Spleen (tissue), 11 donors: ENCODE results near the gene DYNLL1. TPM values are rescaled to one million over a fixed set of nuclear protein-coding genes. Genes with fewer than 3 reads are reported as not detected.

ENCODE experiments used
- DNase-seq: peaks from one replicate; pipeline ENCODE4 v3.0.0-alpha.2; 2020
- H3K27ac ChIP-seq, 8 donors: fragments of 200-600 bp; sonication (generic) in 7 of 8; 1 replicate in 4 of 8; 2 replicates in 4 of 8; pipeline versions ENCODE4 v1.5.0 to v1.8.0; 2016 to 2021; ENCODE audit warnings: inconsistent platforms in 4 of 8, mild to moderate bottlenecking in 4 of 8, moderate library complexity in 1 of 8
- H3K27me3 ChIP-seq, 7 donors: fragments of 200-600 bp; sonication (generic) in 6 of 7; replicated peaks in 1 of 7; 1 replicate in 4 of 7; 2 replicates in 3 of 7; pipeline versions ENCODE4 v1.5.0 to v1.8.0; 2016 to 2021; ENCODE audit warnings: inconsistent platforms in 3 of 7, mild to moderate bottlenecking in 1 of 7
- H3K36me3 ChIP-seq, 6 donors: fragments of 200-600 bp; sonication (generic) in 5 of 6; 1 replicate in 4 of 6; 2 replicates in 2 of 6; pipeline versions ENCODE4 v1.5.0 to v1.8.0; 2016 to 2021; ENCODE audit warnings: inconsistent platforms in 2 of 6
- H3K4me1 ChIP-seq, 6 donors: fragments of 200-600 bp; sonication (generic) in 5 of 6; 1 replicate in 3 of 6; 2 replicates in 3 of 6; pipeline versions ENCODE4 v1.5.0 to v1.8.0; 2016 to 2021; ENCODE audit warnings: inconsistent platforms in 3 of 6
- H3K4me3 ChIP-seq, 8 donors: fragments of 200-600 bp; sonication (generic) in 7 of 8; 1 replicate in 4 of 8; 2 replicates in 4 of 8; pipeline versions ENCODE4 v1.5.0 to v1.8.0; 2016 to 2021; ENCODE audit warnings: inconsistent platforms in 4 of 8, mild to moderate bottlenecking in 4 of 8, moderate library complexity in 2 of 8
- H3K9me3 ChIP-seq, 8 donors: fragments of 200-600 bp; sonication (generic) in 7 of 8; 1 replicate in 4 of 8; 2 replicates in 4 of 8; pipeline versions ENCODE4 v1.5.0 to v1.8.0; 2016 to 2021; ENCODE audit warnings: inconsistent platforms in 4 of 8
- CTCF ChIP-seq, 11 experiments: fragments of 200-600 bp in 7 of 11; fragments of 450-650 bp in 4 of 11; sonication (generic) in 4 of 11; IDR thresholded peaks in 8 of 11; conservative IDR thresholded peaks in 3 of 11; 1 replicate in 7 of 11; 2 replicates in 4 of 11; pipeline versions ENCODE4 v1.4.0 to v1.8.0; 2016 to 2021; ENCODE audit warnings: antibody characterized with exemption in 11 of 11, inconsistent platforms in 4 of 11, mild to moderate bottlenecking in 1 of 11
- POLR2A ChIP-seq, 3 donors: fragments of 450-650 bp; IDR thresholded peaks; one replicate each; pipeline ENCODE4 v1.5.1; 2017; ENCODE audit warnings: antibody characterized with exemption in 3 of 3, mild to moderate bottlenecking in 1 of 3
- POLR2AphosphoS5 ChIP-seq, 3 donors: sonication (generic); formaldehyde crosslinking; IDR thresholded peaks; one replicate each; pipeline ENCODE4 v1.5.1; 2017; ENCODE audit warnings: antibody characterized with exemption in 3 of 3
- WGBS, 5 donors: extraction: QIAGEN DNeasy Blood & Tissue Kit in 3 of 5; methylation state at CpG; one replicate each; pipeline versions ENCODE4 v1.1.5 to v1.1.7; 2013 to 2018; 5-methylcytosine and 5-hydroxymethylcytosine counted together
- intact Hi-C: fragments of 100-400 bp; cut with DNase I; formaldehyde crosslinking; loops from one replicate; pipeline ENCODE4 v1.15.0; 2023; ENCODE audit warnings: low total_unique reads
- polyA plus RNA-seq, 3 donors: library from polyadenylated mRNA; stranded (reverse); fragments of 200-250 nt; gene quantifications; one replicate each; pipeline ENCODE4 v1.2.1, GENCODE V29; 2013
- total RNA-seq, 7 donors: library from RNA; depleted of rRNA in 3 of 7; stranded (reverse); fragments of >200 nt in 3 of 7; fragmentation: NEBNext Ultra II Directional in 4 of 7; extraction: Animal tissue kit (Norgen Biotek cat#: 25700) in 4 of 7; gene quantifications; one replicate each; pipeline versions ENCODE4 v1.1.0 to v1.2.1, GENCODE V29; 2016 to 2021
- donor health status: healthy with polysubstance abuse.
- donor health status: DM: no; HTN: no; CAD: no; lungs with moderate emphysema.
- donor health status: DM: no; HTN: no; CAD: no.
- donor health status: Bipolar disorder and iron deficiency.
- donor health status: healthy.
- donor health status: DM: no; HTN: no; CAD: no.
- donor health status: DM: yes; HTN: yes; CAD: no.

DYNLL1 gene
- total and polyA plus RNA-seq, 10 donors, result 84.1 to 338 (median 158) TPM

- WGBS, 5 donors, result 60 to 68% (median 61%) methylated on average over 8 of the region's 8 CpGs
- Histone ChIP-seq H3K27ac (peak overlapping the region in 1 of 8 donors; percentile 40), H3K36me3 (peaks cover 0 to 60% (median 51%) of the 10 kb centered on the region in 6 donors), H3K4me3 (no peak overlapping the region), H3K9me3 (no peaks in the 10 kb centered on the region), H3K27me3 (no peaks in the 10 kb centered on the region), H3K4me1 (peaks cover 28 to 79% (median 50%) of the 10 kb centered on the region in 6 donors)
- intact Hi-C loops, result no loop called here
- no peak for DNase-seq
- peak in 9 of 11 experiments; percentile 14 to 63 (median 37) for TF ChIP-seq CTCF (IDR thresholded peaks at IDR 0.05 in 8 of 11, conservative IDR thresholded peaks at IDR 0.05 in 3 of 11)
- TF ChIP-seq POLR2AphosphoS5 (IDR thresholded peaks at IDR 0.05), result no peak
Observed at GRCh38 chr12:120466560-120467315, 29.2 kb upstream of the DYNLL1 start.

GRCh38 chr12:120467439-120467838 lies 28.5 kb upstream of the DYNLL1 start:
- WGBS, 5 donors, result 90 to 95% (median 93%) methylated on average over 6 of the region's 6 CpGs
- TF ChIP-seq CTCF (IDR thresholded peaks at IDR 0.05 in 8 of 11, conservative IDR thresholded peaks at IDR 0.05 in 3 of 11) (no peak), POLR2AphosphoS5 (IDR thresholded peaks at IDR 0.05) (no peak), POLR2A (IDR thresholded peaks at IDR 0.05) (no peak)
- Histone ChIP-seq H3K27ac (peak overlapping the region in 1 of 8 donors; percentile 98), H3K9me3 (no peaks in the 10 kb centered on the region), H3K36me3 (peaks cover 0 to 53% (median 44%) of the 10 kb centered on the region in 6 donors), H3K4me3 (peak overlapping the region in 2 of 8 donors; percentile 96 to 97), H3K4me1 (peaks cover 28 to 86% (median 51%) of the 10 kb centered on the region in 6 donors), H3K27me3 (no peaks in the 10 kb centered on the region)
- no peak for DNase-seq
- intact Hi-C loops, result no loop called here

GRCh38 chr12:120468325-120468820 lies 27.5 kb upstream of the DYNLL1 start:
- Histone ChIP-seq H3K4me3 (peak overlapping the region; percentile 88 to 97 (median 94)), H3K27me3 (no peaks in the 10 kb centered on the region), H3K9me3 (no peaks in the 10 kb centered on the region), H3K27ac (peak overlapping the region; percentile 93 to 99 (median 98)), H3K36me3 (peaks cover 0 to 44% (median 35%) of the 10 kb centered on the region in 6 donors), H3K4me1 (peaks cover 28 to 85% (median 51%) of the 10 kb centered on the region in 6 donors)
- no peak for TF ChIP-seq CTCF (IDR thresholded peaks at IDR 0.05 in 8 of 11, conservative IDR thresholded peaks at IDR 0.05 in 3 of 11)
- TF ChIP-seq POLR2AphosphoS5 (IDR thresholded peaks at IDR 0.05), result peak in 1 of 3 donors; percentile 6
- no peak for TF ChIP-seq POLR2A (IDR thresholded peaks at IDR 0.05)
- 0 to 2% (median 1%) methylated on average over 19 to 23 of the region's 23 CpGs for WGBS, 5 donors
- intact Hi-C loops, result no loop called here
- peak; percentile 82 for DNase-seq

GRCh38 chr12:120468821-120469449 lies 27.0 kb upstream of the DYNLL1 start:
- intact Hi-C loops, result no loop called here
- peak overlapping the region; percentile 88 to 97 (median 94) for H3K4me3 ChIP-seq
- peak overlapping the region; percentile 93 to 99 (median 98) for H3K27ac ChIP-seq
- DNase-seq, result peak; percentile 88
- H3K36me3 ChIP-seq, result peaks cover 0 to 38% (median 29%) of the 10 kb centered on the region in 6 donors
- 0 to 1% (median 1%) methylated on average over 40 to 57 of the region's 57 CpGs for WGBS, 5 donors
- H3K4me1 ChIP-seq, result peaks cover 28 to 81% (median 52%) of the 10 kb centered on the region in 6 donors
- H3K9me3 ChIP-seq, result no peaks in the 10 kb centered on the region
- H3K27me3 ChIP-seq, result no peaks in the 10 kb centered on the region
- TF ChIP-seq POLR2A (IDR thresholded peaks at IDR 0.05) (no peak), POLR2AphosphoS5 (IDR thresholded peaks at IDR 0.05) (peak in 2 of 3 donors; percentile 21 to 66), CTCF (IDR thresholded peaks at IDR 0.05 in 8 of 11, conservative IDR thresholded peaks at IDR 0.05 in 3 of 11) (no peak)
